Subcutaneous abdominal adipose tissue (tissue), 5 donors: ENCODE measurements around the gene FEM1B.

Source experiments
- H3K27ac ChIP-seq: one replicate; pipeline ENCODE4 v1.7.0; 2013; ENCODE audit warnings: low read depth, mild to moderate bottlenecking, inconsistent platforms, low read length, moderate library complexity
- H3K27me3 ChIP-seq, 5 donors: one replicate each; pipeline ENCODE4 v1.7.0; 2013; ENCODE audit warnings: low read length in 5 of 5, inconsistent platforms in 1 of 5; ENCODE audit not compliant: control insufficient read depth in 5 of 5, insufficient read depth in 4 of 5
- H3K36me3 ChIP-seq, 5 donors: one replicate each; pipeline ENCODE4 v1.7.0; 2013; ENCODE audit warnings: low read length in 5 of 5; ENCODE audit not compliant: control insufficient read depth in 5 of 5, insufficient read depth in 5 of 5
- H3K4me1 ChIP-seq, 5 donors: one replicate each; pipeline ENCODE4 v1.7.0; 2013; ENCODE audit warnings: low read length in 5 of 5, mild to moderate bottlenecking in 3 of 5, moderate library complexity in 1 of 5; ENCODE audit not compliant: control insufficient read depth in 5 of 5, insufficient read depth in 5 of 5
- H3K4me3 ChIP-seq, 5 donors: one replicate each; pipeline ENCODE4 v1.7.0; 2013; ENCODE audit warnings: low read length in 5 of 5, low read depth in 1 of 5
- H3K9ac ChIP-seq, 5 donors: one replicate each; pipeline ENCODE4 v1.7.0; 2013; ENCODE audit warnings: low read length in 5 of 5, mild to moderate bottlenecking in 4 of 5, moderate library complexity in 3 of 5
- H3K9me3 ChIP-seq, 5 donors: one replicate each; pipeline ENCODE4 v1.7.0; 2013; ENCODE audit warnings: low read length in 5 of 5; ENCODE audit not compliant: control insufficient read depth in 5 of 5
- donor health status: healthy.
- donor health status: healthy.
- donor health status: healthy.
- donor health status: healthy.
- donor health status: healthy.

FEM1B gene

GRCh38 chr15:68304589-68305337 is 27.2 kb downstream of the FEM1B start:
- Histone ChIP-seq H3K27me3 (no peaks in the 10 kb centered on the region), H3K9ac (no peak overlapping the region), H3K4me1 (peaks cover 0 to 11% (median 4%) of the 10 kb centered on the region in 5 donors), H3K9me3 (no peaks in the 10 kb centered on the region), H3K36me3 (peaks cover 0 to 5% (median 0%) of the 10 kb centered on the region in 5 donors), H3K4me3 (no peak overlapping the region), H3K27ac (no peak overlapping the region)

GRCh38 chr15:68305420-68305871 is 27.9 kb downstream of the FEM1B start:
- no peaks in the 10 kb centered on the region for H3K27me3 ChIP-seq
- H3K9me3 ChIP-seq: no peaks in the 10 kb centered on the region
- H3K9ac ChIP-seq: no peak overlapping the region
- no peak overlapping the region for H3K27ac ChIP-seq
- H3K4me3 ChIP-seq: no peak overlapping the region
- H3K36me3 ChIP-seq: peaks cover 0 to 5% (median 0%) of the 10 kb centered on the region in 5 donors
- H3K4me1 ChIP-seq: peaks cover 0 to 11% (median 2%) of the 10 kb centered on the region in 5 donors

GRCh38 chr15:68307131-68307928 is 29.8 kb downstream of the FEM1B start:
- Histone ChIP-seq H3K4me3 (no peak overlapping the region), H3K9ac (no peak overlapping the region), H3K27me3 (no peaks in the 10 kb centered on the region), H3K4me1 (peaks cover 0 to 13% (median 4%) of the 10 kb centered on the region in 5 donors), H3K27ac (no peak overlapping the region), H3K36me3 (peaks cover 0 to 16% (median 0%) of the 10 kb centered on the region in 5 donors), H3K9me3 (no peaks in the 10 kb centered on the region)

- H3K9me3 ChIP-seq: no peaks in the 10 kb centered on the region
- H3K9ac ChIP-seq: no peak overlapping the region
- H3K27me3 ChIP-seq: no peaks in the 10 kb centered on the region
- peaks cover 0 to 17% (median 0%) of the 10 kb centered on the region in 5 donors for H3K36me3 ChIP-seq
- H3K4me3 ChIP-seq: no peak overlapping the region
- H3K4me1 ChIP-seq: peaks cover 0 to 14% (median 4%) of the 10 kb centered on the region in 5 donors
- H3K27ac ChIP-seq: no peak overlapping the region
These were observed 31.5 kb downstream of the FEM1B start for GRCh38 chr15:68309024-68309423.

GRCh38 chr15:68310178-68310803 is 32.7 kb downstream of the FEM1B start:
- Histone ChIP-seq H3K27ac (no peak overlapping the region), H3K4me1 (peaks cover 0 to 27% (median 15%) of the 10 kb centered on the region in 5 donors), H3K9ac (peak overlapping the region in 2 of 5 donors; percentile 23 to 49), H3K36me3 (peaks cover 0 to 17% (median 0%) of the 10 kb centered on the region in 5 donors), H3K27me3 (no peaks in the 10 kb centered on the region), H3K9me3 (no peaks in the 10 kb centered on the region), H3K4me3 (no peak overlapping the region)

GRCh38 chr15:68310804-68311463 is 33.4 kb downstream of the FEM1B start:
- H3K36me3 ChIP-seq: peaks cover 0 to 15% (median 0%) of the 10 kb centered on the region in 5 donors
- no peak overlapping the region for H3K9ac ChIP-seq
- no peaks in the 10 kb centered on the region for H3K9me3 ChIP-seq
- peaks cover 0 to 30% (median 18%) of the 10 kb centered on the region in 5 donors for H3K4me1 ChIP-seq
- H3K27ac ChIP-seq: no peak overlapping the region
- no peak overlapping the region for H3K4me3 ChIP-seq
- no peaks in the 10 kb centered on the region for H3K27me3 ChIP-seq

GRCh38 chr15:68311464-68311835 is 33.9 kb downstream of the FEM1B start:
- Histone ChIP-seq H3K36me3 (peaks cover 0 to 15% (median 0%) of the 10 kb centered on the region in 5 donors), H3K9me3 (no peaks in the 10 kb centered on the region), H3K4me1 (peaks cover 0 to 31% (median 23%) of the 10 kb centered on the region in 5 donors), H3K27ac (no peak overlapping the region), H3K4me3 (no peak overlapping the region), H3K9ac (no peak overlapping the region), H3K27me3 (no peaks in the 10 kb centered on the region)

- Histone ChIP-seq H3K27ac (no peak overlapping the region), H3K9me3 (no peaks in the 10 kb centered on the region), H3K27me3 (no peaks in the 10 kb centered on the region), H3K9ac (no peak overlapping the region), H3K4me1 (peaks cover 0 to 32% (median 25%) of the 10 kb centered on the region in 5 donors), H3K4me3 (no peak overlapping the region), H3K36me3 (peaks cover 0 to 15% (median 0%) of the 10 kb centered on the region in 5 donors)
These were observed 34.5 kb downstream of the FEM1B start for GRCh38 chr15:68311859-68312557.

GRCh38 chr15:68312701-68313204 is 35.2 kb downstream of the FEM1B start:
- Histone ChIP-seq H3K9ac (no peak overlapping the region), H3K4me1 (peaks cover 0 to 32% (median 25%) of the 10 kb centered on the region in 5 donors), H3K27me3 (no peaks in the 10 kb centered on the region), H3K9me3 (no peaks in the 10 kb centered on the region), H3K36me3 (peaks cover 0 to 18% (median 3%) of the 10 kb centered on the region in 5 donors), H3K4me3 (no peak overlapping the region), H3K27ac (no peak overlapping the region)
